RWPE2 (cell line): ENCODE measurements around the gene CEP164.
A peak's percentile ranks its signal among the peaks of the same experiment; 100 is the strongest.

Experiments used
- ATAC-seq: fragments of 200-7000 bp; cut with Tn5 transposase; 3 replicates; pipeline ENCODE4 v1.9.1; 2021; ENCODE audit warnings: low read depth
- DNase-seq: peaks from one replicate; pipeline ENCODE4 v3.0.0-alpha.2; 2020; ENCODE audit warnings: low spot score
- H3K27ac ChIP-seq: fragments of 450-650 bp; 2 replicates; pipeline ENCODE4 v1.5.1; 2017; ENCODE audit warnings: mild to moderate bottlenecking; ENCODE audit not compliant: poor library complexity, severe bottlenecking
- H3K27me3 ChIP-seq: fragments of 250-450 bp; sonication (Bioruptor Pico); 2 replicates; pipeline ENCODE4 v1.5.1; 2021; ENCODE audit warnings: mild to moderate bottlenecking, moderate library complexity; ENCODE audit not compliant: insufficient read depth, poor library complexity, severe bottlenecking
- H3K36me3 ChIP-seq: fragments of 250-450 bp; sonication (Bioruptor Pico); 2 replicates; pipeline ENCODE4 v1.5.1; 2020; ENCODE audit warnings: low read depth, mild to moderate bottlenecking, moderate library complexity
- H3K4me1 ChIP-seq: fragments of 250-450 bp; sonication (Bioruptor Pico); 2 replicates; pipeline ENCODE4 v1.5.1; 2021; ENCODE audit warnings: mild to moderate bottlenecking, moderate library complexity; ENCODE audit not compliant: insufficient read depth, poor library complexity, severe bottlenecking
- H3K4me3 ChIP-seq: fragments of 250-450 bp; sonication (Bioruptor Pico); 2 replicates; pipeline ENCODE4 v1.5.1; 2021; ENCODE audit warnings: mild to moderate bottlenecking, moderate library complexity; ENCODE audit not compliant: severe bottlenecking
- H3K9me3 ChIP-seq: fragments of 250-450 bp; sonication (Bioruptor Pico); 2 replicates; pipeline ENCODE4 v1.5.1; 2021; ENCODE audit warnings: mild to moderate bottlenecking, moderate library complexity; ENCODE audit not compliant: severe bottlenecking
- CTCF ChIP-seq: fragments of 450-650 bp; IDR thresholded peaks from one replicate; pipeline ENCODE4 v1.5.1; 2017; ENCODE audit warnings: mild to moderate bottlenecking, moderate library complexity; ENCODE audit not compliant: poor library complexity, severe bottlenecking

Gene CEP164

GRCh38 chr11:117443266-117444186 lies 115.9 kb downstream of the CEP164 start:
- Histone ChIP-seq H3K27ac (no peak overlapping the region), H3K9me3 (no peaks in the 10 kb centered on the region), H3K36me3 (no peaks in the 10 kb centered on the region), H3K4me1 (no peaks in the 10 kb centered on the region), H3K27me3 (peaks cover 47% of the 10 kb centered on the region), H3K4me3 (no peak overlapping the region)
- ATAC-seq (peak; percentile 77), DNase-seq (no peak)
- peak; percentile 31 for TF ChIP-seq CTCF

GRCh38 chr11:117444256-117444655 lies 116.6 kb downstream of the CEP164 start:
- no peak for TF ChIP-seq CTCF
- H3K4me1 ChIP-seq: no peaks in the 10 kb centered on the region
- no peak for ATAC-seq
- no peak for DNase-seq
- peaks cover 47% of the 10 kb centered on the region for H3K27me3 ChIP-seq
- H3K9me3 ChIP-seq: no peaks in the 10 kb centered on the region
- no peak overlapping the region for H3K27ac ChIP-seq
- H3K36me3 ChIP-seq: no peaks in the 10 kb centered on the region
- H3K4me3 ChIP-seq: no peak overlapping the region

- Histone ChIP-seq H3K4me3 (no peak overlapping the region), H3K36me3 (no peaks in the 10 kb centered on the region), H3K27me3 (peaks cover 45% of the 10 kb centered on the region), H3K4me1 (no peaks in the 10 kb centered on the region), H3K27ac (no peak overlapping the region), H3K9me3 (no peaks in the 10 kb centered on the region)
- ATAC-seq (no peak), DNase-seq (no peak)
- TF ChIP-seq CTCF: no peak
These were observed 117.3 kb downstream of the CEP164 start for GRCh38 chr11:117444711-117445658.

- TF ChIP-seq CTCF: no peak
- Histone ChIP-seq H3K4me1 (no peaks in the 10 kb centered on the region), H3K27ac (no peak overlapping the region), H3K9me3 (no peaks in the 10 kb centered on the region), H3K4me3 (no peak overlapping the region), H3K36me3 (no peaks in the 10 kb centered on the region), H3K27me3 (peaks cover 19% of the 10 kb centered on the region)
- DNase-seq (no peak), ATAC-seq (no peak)
These were observed 121.5 kb downstream of the CEP164 start for GRCh38 chr11:117449111-117449693.
